Endothelial cell (in vitro differentiated cells): ENCODE measurements around the gene CLCN4. TPM values are rescaled to one million over a fixed set of nuclear protein-coding genes. Genes with fewer than 3 reads are reported as not detected.

ENCODE experiments used
- DNase-seq: peaks from one replicate; pipeline ENCODE4 v3.0.0; 2021; ENCODE audit warnings: low spot score
- H3K27ac Mint-ChIP-seq: one replicate; pipeline ENCODE4 v1.8.0; 2021; ENCODE audit warnings: mixed read lengths, inconsistent platforms; ENCODE audit not compliant: unreplicated experiment
- H3K27me3 Mint-ChIP-seq: one replicate; pipeline ENCODE4 v1.8.0; 2021; ENCODE audit warnings: mild to moderate bottlenecking, moderate library complexity, mixed read lengths, inconsistent platforms; ENCODE audit not compliant: unreplicated experiment
- H3K36me3 Mint-ChIP-seq: one replicate; pipeline ENCODE4 v1.8.0; 2021; ENCODE audit warnings: mild to moderate bottlenecking, low read depth, mixed read lengths, inconsistent platforms; ENCODE audit not compliant: unreplicated experiment
- H3K4me1 Mint-ChIP-seq: one replicate; pipeline ENCODE4 v1.8.0; 2021; ENCODE audit warnings: mild to moderate bottlenecking, mixed read lengths, inconsistent platforms; ENCODE audit not compliant: unreplicated experiment
- H3K4me3 Mint-ChIP-seq: one replicate; pipeline ENCODE4 v1.8.0; 2021; ENCODE audit warnings: mild to moderate bottlenecking, mixed read lengths, inconsistent platforms; ENCODE audit not compliant: unreplicated experiment
- H3K9me3 Mint-ChIP-seq: one replicate; pipeline ENCODE4 v1.8.0; 2021; ENCODE audit warnings: mixed read lengths, inconsistent platforms; ENCODE audit not compliant: unreplicated experiment
- total RNA-seq: library from RNA; stranded (reverse); fragmentation: NEBNext Ultra II Directional; extraction: Animal tissue kit (Norgen Biotek cat#: 25700); gene quantifications from one replicate; pipeline ENCODE4 v1.2.1, GENCODE V29; 2021; ENCODE audit not compliant: unreplicated experiment
- TF ChIP-seq, protein P1 (sequence below): fragments of 200-600 bp; sonication (generic); IDR thresholded peaks from one replicate; pipeline ENCODE4 v1.5.0; 2021; ENCODE audit warnings: antibody characterized with exemption; ENCODE audit not compliant: unreplicated experiment

Gene CLCN4
- total RNA-seq, 1 donor from 2014 or later = 23.1 TPM

DNA sequence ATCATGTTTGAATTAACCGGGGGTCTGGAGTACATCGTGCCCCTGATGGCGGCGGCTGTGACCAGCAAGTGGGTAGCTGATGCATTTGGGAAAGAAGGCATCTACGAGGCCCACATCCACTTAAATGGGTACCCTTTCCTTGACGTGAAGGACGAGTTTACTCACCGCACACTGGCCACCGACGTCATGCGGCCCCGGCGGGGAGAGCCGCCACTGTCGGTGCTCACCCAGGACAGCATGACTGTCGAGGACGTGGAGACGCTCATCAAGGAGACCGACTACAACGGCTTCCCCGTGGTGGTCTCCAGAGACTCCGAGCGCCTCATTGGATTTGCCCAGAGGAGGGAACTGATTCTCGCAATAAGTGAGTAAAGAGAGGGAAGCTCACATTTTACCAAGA is 56.9 kb downstream of the CLCN4 start:
- no peaks in the 10 kb centered on the region for H3K27me3 Mint-ChIP-seq
- no peak for DNase-seq
- H3K9me3 Mint-ChIP-seq = no peaks in the 10 kb centered on the region
- no peak overlapping the region for H3K4me3 Mint-ChIP-seq
- TF ChIP-seq, protein P1, sequence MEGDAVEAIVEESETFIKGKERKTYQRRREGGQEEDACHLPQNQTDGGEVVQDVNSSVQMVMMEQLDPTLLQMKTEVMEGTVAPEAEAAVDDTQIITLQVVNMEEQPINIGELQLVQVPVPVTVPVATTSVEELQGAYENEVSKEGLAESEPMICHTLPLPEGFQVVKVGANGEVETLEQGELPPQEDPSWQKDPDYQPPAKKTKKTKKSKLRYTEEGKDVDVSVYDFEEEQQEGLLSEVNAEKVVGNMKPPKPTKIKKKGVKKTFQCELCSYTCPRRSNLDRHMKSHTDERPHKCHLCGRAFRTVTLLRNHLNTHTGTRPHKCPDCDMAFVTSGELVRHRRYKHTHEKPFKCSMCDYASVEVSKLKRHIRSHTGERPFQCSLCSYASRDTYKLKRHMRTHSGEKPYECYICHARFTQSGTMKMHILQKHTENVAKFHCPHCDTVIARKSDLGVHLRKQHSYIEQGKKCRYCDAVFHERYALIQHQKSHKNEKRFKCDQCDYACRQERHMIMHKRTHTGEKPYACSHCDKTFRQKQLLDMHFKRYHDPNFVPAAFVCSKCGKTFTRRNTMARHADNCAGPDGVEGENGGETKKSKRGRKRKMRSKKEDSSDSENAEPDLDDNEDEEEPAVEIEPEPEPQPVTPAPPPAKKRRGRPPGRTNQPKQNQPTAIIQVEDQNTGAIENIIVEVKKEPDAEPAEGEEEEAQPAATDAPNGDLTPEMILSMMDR = no peak
- no peaks in the 10 kb centered on the region for H3K4me1 Mint-ChIP-seq
- H3K27ac Mint-ChIP-seq = no peak overlapping the region
- peaks cover 10% of the 10 kb centered on the region for H3K36me3 Mint-ChIP-seq

DNA sequence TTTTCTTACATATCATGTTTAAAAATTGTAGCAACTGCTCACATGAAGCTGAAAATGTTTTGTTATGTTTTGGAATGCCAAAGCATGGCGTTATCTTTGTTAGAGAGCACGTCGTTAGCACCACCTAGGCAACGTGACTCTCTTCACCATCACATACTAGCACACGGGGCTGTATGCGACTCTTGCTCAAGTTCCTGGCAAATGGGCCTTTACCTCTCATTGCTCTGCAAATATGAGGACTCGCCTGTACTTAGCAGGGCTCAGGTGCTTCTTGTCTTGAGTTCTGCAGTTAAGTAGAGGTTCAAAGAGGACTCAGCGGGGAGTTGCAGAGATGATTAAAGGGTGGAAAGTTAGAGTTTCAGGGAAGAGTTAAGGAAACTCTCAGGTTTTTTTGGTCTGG is 59.4 kb downstream of the CLCN4 start:
- peaks cover 10% of the 10 kb centered on the region for H3K36me3 Mint-ChIP-seq
- H3K9me3 Mint-ChIP-seq = no peaks in the 10 kb centered on the region
- TF ChIP-seq, protein P1 = no peak

DNA sequence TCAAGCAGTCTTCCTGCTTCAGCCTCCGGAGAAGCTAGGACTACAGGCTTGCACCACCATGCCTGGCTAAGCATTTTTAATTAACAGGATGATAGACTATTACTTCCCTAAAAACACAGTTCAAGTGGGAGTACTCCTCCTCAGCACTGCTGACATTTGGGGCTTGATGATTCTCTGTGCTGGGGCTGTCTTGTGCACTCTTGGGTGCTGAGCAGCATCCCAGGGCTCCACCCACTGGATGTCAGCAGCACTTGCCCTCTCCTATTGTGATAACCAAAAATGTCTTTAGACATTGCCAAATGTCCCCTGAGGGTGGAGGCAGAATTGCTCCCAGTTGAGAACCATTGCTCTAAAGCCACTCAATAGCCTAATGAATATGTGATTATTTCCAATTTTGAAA is 60.4 kb downstream of the CLCN4 start:
- peaks cover 12% of the 10 kb centered on the region for H3K36me3 Mint-ChIP-seq
- H3K4me1 Mint-ChIP-seq = no peaks in the 10 kb centered on the region
- no peak overlapping the region for H3K4me3 Mint-ChIP-seq
- no peaks in the 10 kb centered on the region for H3K27me3 Mint-ChIP-seq
- H3K9me3 Mint-ChIP-seq = no peaks in the 10 kb centered on the region
- DNase-seq = no peak
- no peak overlapping the region for H3K27ac Mint-ChIP-seq
- TF ChIP-seq, protein P1 = no peak

More for the DNA sequence above, 59.4 kb downstream of the CLCN4 start:
- Mint-ChIP-seq H3K27ac (no peak overlapping the region), H3K4me3 (no peak overlapping the region), H3K27me3 (no peaks in the 10 kb centered on the region), H3K4me1 (no peaks in the 10 kb centered on the region)
- DNase-seq = no peak

DNA sequence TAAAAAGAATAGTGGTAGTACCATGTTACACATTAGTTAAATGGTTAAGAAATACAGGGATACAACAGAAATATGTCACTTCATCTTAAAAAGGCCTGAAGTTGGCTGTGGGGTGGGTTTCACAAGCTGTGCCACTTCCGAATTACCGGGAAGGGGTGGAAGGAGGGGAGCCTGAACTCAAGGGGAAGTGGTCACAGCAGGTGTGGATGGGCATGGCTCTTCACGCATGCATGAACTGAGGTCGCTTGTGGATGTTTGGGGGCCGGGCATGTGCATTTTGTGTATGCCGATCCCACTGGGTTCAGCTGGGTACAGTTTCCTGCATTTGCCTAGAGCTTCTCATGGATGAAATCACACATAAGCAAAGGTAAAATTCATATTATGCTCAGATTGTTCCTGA is 64.9 kb downstream of the CLCN4 start:
- H3K36me3 Mint-ChIP-seq = peaks cover 23% of the 10 kb centered on the region
- H3K4me3 Mint-ChIP-seq = no peak overlapping the region

DNA sequence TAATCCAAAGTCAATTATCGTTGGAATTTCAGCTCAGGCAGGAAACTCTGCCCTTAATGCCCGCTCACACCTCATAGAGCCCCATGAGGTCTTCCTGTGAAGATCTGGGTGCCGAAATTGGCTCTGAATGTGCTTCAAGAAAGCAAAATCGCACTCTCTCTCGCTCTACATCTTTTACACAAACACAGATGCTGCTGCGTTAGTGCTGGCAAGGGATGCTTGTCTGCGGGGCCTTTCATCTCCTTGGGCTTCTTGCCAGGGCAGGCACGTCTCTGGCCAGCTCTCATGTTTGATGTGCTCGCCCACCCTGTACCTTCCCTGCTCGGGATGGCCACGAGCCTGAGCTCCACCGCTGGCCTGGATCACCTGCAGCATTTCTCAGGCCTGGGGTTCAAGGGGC is 66.5 kb downstream of the CLCN4 start:
- TF ChIP-seq, protein P1 = no peak
- no peak overlapping the region for H3K4me3 Mint-ChIP-seq
- no peak for DNase-seq
- H3K36me3 Mint-ChIP-seq = peaks cover 23% of the 10 kb centered on the region
- no peak overlapping the region for H3K27ac Mint-ChIP-seq
- no peaks in the 10 kb centered on the region for H3K4me1 Mint-ChIP-seq
- no peaks in the 10 kb centered on the region for H3K9me3 Mint-ChIP-seq
- no peaks in the 10 kb centered on the region for H3K27me3 Mint-ChIP-seq

More for the DNA sequence above, 64.9 kb downstream of the CLCN4 start:
- TF ChIP-seq, protein P1 = no peak
- H3K4me1 Mint-ChIP-seq = no peaks in the 10 kb centered on the region
- no peaks in the 10 kb centered on the region for H3K27me3 Mint-ChIP-seq
- no peaks in the 10 kb centered on the region for H3K9me3 Mint-ChIP-seq
- no peak overlapping the region for H3K27ac Mint-ChIP-seq
- DNase-seq = no peak
